Liver (tissue), 9 donors: ENCODE results near the gene AHI1. TPM values are rescaled to one million over a fixed set of nuclear protein-coding genes. Genes with fewer than 3 reads are reported as not detected.

Experiments
- DNase-seq: peaks from one replicate; pipeline ENCODE4 v3.0.0-alpha.2; 2017; ENCODE audit warnings: low spot score
- H3K27ac ChIP-seq, 2 donors: one replicate each; pipeline ENCODE4 v1.7.0; 2013; ENCODE audit warnings: inconsistent platforms in 2 of 2, low read length in 2 of 2, control low read depth in 1 of 2, low read depth in 1 of 2, mild to moderate bottlenecking in 1 of 2
- H3K27me3 ChIP-seq, 4 donors: one replicate each; pipeline versions ENCODE4 v1.6.1 to v1.7.0; 2013; ENCODE audit warnings: low read length in 3 of 4, inconsistent platforms in 1 of 4, mild to moderate bottlenecking in 1 of 4, moderate library complexity in 1 of 4; ENCODE audit not compliant: control insufficient read depth in 4 of 4, insufficient read depth in 4 of 4
- H3K36me3 ChIP-seq, 4 donors: one replicate each; pipeline versions ENCODE4 v1.6.1 to v1.7.0; 2013; ENCODE audit warnings: low read length in 3 of 4, mild to moderate bottlenecking in 3 of 4, low read depth in 1 of 4, moderate library complexity in 1 of 4; ENCODE audit not compliant: control insufficient read depth in 4 of 4, insufficient read depth in 3 of 4
- H3K4me1 ChIP-seq, 4 donors: one replicate each; pipeline versions ENCODE4 v1.6.1 to v1.7.0; 2013; ENCODE audit warnings: low read length in 3 of 4, mild to moderate bottlenecking in 3 of 4, moderate library complexity in 1 of 4; ENCODE audit not compliant: control insufficient read depth in 4 of 4, insufficient read depth in 4 of 4
- H3K4me3 ChIP-seq, 3 donors: one replicate each; pipeline versions ENCODE4 v1.6.1 to v1.7.0; 2013; ENCODE audit warnings: low read length in 3 of 3, control low read depth in 1 of 3, low read depth in 1 of 3, mild to moderate bottlenecking in 1 of 3
- H3K9ac ChIP-seq, 2 donors: one replicate each; pipeline ENCODE4 v1.7.0; 2013; ENCODE audit warnings: low read length in 2 of 2, mild to moderate bottlenecking in 2 of 2, moderate library complexity in 2 of 2, control low read depth in 1 of 2, low read depth in 1 of 2
- H3K9me3 ChIP-seq, 4 donors: one replicate each; pipeline versions ENCODE4 v1.6.1 to v1.7.0; 2013; ENCODE audit warnings: low read length in 3 of 4; ENCODE audit not compliant: control insufficient read depth in 4 of 4
- CTCF ChIP-seq: fragments of 150-350 bp; IDR thresholded peaks from 2 replicates; pipeline ENCODE4 v1.5.1; 2017; ENCODE audit warnings: improper control_type of control experiment, low read depth, low read length; ENCODE audit not compliant: missing input control
- EGR1 ChIP-seq, 2 donors: IDR thresholded peaks; 2 replicates each; pipeline ENCODE4 v1.6.1; 2016 to 2018; ENCODE audit warnings: antibody characterized with exemption in 2 of 2, low read depth in 2 of 2
- FOXA1 ChIP-seq: IDR thresholded peaks from 2 replicates; pipeline ENCODE4 v1.6.1; 2016; ENCODE audit warnings: antibody characterized with exemption
- GABPA ChIP-seq, 2 donors: IDR thresholded peaks in 1 of 2; conservative IDR thresholded peaks in 1 of 2; 2 replicates each; pipeline ENCODE4 v1.6.1; 2016; ENCODE audit warnings: antibody characterized with exemption in 2 of 2, mild to moderate bottlenecking in 1 of 2, moderate library complexity in 1 of 2
- HNF4A ChIP-seq, 2 donors: conservative IDR thresholded peaks; 2 replicates each; pipeline ENCODE4 v1.6.1; 2016; ENCODE audit warnings: antibody characterized with exemption in 2 of 2, mild to moderate bottlenecking in 2 of 2
- JUND ChIP-seq, 2 donors: IDR thresholded peaks; 2 replicates each; pipeline ENCODE4 v1.6.1; 2016; ENCODE audit warnings: antibody characterized with exemption in 2 of 2
- NR2F2 ChIP-seq: IDR thresholded peaks from 2 replicates; pipeline ENCODE4 v1.6.1; 2016; ENCODE audit warnings: antibody characterized with exemption
- RAD21 ChIP-seq, 2 donors: IDR thresholded peaks; 2 replicates each; pipeline ENCODE4 v1.6.1; 2016; ENCODE audit warnings: antibody characterized with exemption in 2 of 2, mild to moderate bottlenecking in 2 of 2
- REST ChIP-seq: IDR thresholded peaks from 2 replicates; pipeline ENCODE4 v1.6.1; 2016; ENCODE audit warnings: antibody characterized with exemption, mild to moderate bottlenecking
- RXRA ChIP-seq, 2 donors: IDR thresholded peaks; 2 replicates each; pipeline ENCODE4 v1.6.1; 2017 to 2018; ENCODE audit warnings: antibody characterized with exemption in 2 of 2, mild to moderate bottlenecking in 1 of 2
- SP1 ChIP-seq: IDR thresholded peaks from 2 replicates; pipeline ENCODE4 v1.6.1; 2018; ENCODE audit warnings: antibody characterized with exemption, mild to moderate bottlenecking
- YY1 ChIP-seq: IDR thresholded peaks from 2 replicates; pipeline ENCODE4 v1.6.1; 2016; ENCODE audit warnings: antibody characterized with exemption, mild to moderate bottlenecking
- WGBS: extraction: QIAGEN DNeasy Blood & Tissue Kit; methylation state at CpG from one replicate; pipeline ENCODE4 v1.1.7; 2013; 5-methylcytosine and 5-hydroxymethylcytosine counted together
- polyA plus RNA-seq, 2 donors: library from polyadenylated mRNA; stranded (reverse) in 1 of 2; unstranded in 1 of 2; fragments of 200-250 nt in 1 of 2; fragments of >200 nt in 1 of 2; fragmentation: Nextera tagmentation in 1 of 2; extraction: Ambion mirVana in 1 of 2; gene quantifications; one replicate each; pipeline versions ENCODE4 v1.2.1 to v1.2.3, GENCODE V29; 2013 to 2015
- total RNA-seq, 2 donors: library from RNA; depleted of rRNA; stranded (reverse); fragments of >200 nt; gene quantifications; one replicate each; pipeline ENCODE4 v1.2.3, GENCODE V29; 2014
- TF ChIP-seq, protein P1 (sequence below): IDR thresholded peaks from 2 replicates; pipeline ENCODE4 v1.6.1; 2016; ENCODE audit warnings: antibody characterized with exemption
- TF ChIP-seq, protein P2 (sequence below): IDR thresholded peaks from 2 replicates; pipeline ENCODE4 v1.6.1; 2016; ENCODE audit warnings: antibody characterized with exemption
- donor health status: healthy.
- donor health status: healthy.
- donor health status: healthy.
- donor health status: healthy.
- donor health status: healthy.

The AHI1 gene
- total and polyA plus RNA-seq, 4 donors, result 2.0 to 14.4 (median 9.0) TPM

- Histone ChIP-seq H3K9ac (no peak overlapping the region), H3K27ac (no peak overlapping the region)
Observed at GRCh38 chr6:135440087-135440792, 57.3 kb downstream of the AHI1 start.

More at GRCh38 chr6:135440087-135440792, 57.3 kb downstream of the AHI1 start:
- DNase-seq, result no peak
- WGBS, result 84% methylated on average over 8 of the region's 8 CpGs
- Histone ChIP-seq H3K27me3 (no peaks in the 10 kb centered on the region), H3K36me3 (peaks cover 1 to 7% (median 5%) of the 10 kb centered on the region in 4 donors), H3K4me3 (no peak overlapping the region), H3K9me3 (no peaks in the 10 kb centered on the region), H3K4me1 (no peaks in the 10 kb centered on the region)
- TF ChIP-seq SP1 (no peak), REST (no peak), HNF4A (conservative IDR thresholded peaks at IDR 0.05) (no peak), RAD21 (IDR thresholded peaks at IDR 0.05) (no peak), NR2F2 (no peak), CTCF (no peak), YY1 (no peak), JUND (IDR thresholded peaks at IDR 0.05) (no peak), GABPA (IDR thresholded peaks at IDR 0.05 in 1 of 2, conservative IDR thresholded peaks at IDR 0.05 in 1 of 2) (no peak), EGR1 (IDR thresholded peaks at IDR 0.05; ENCODE audit: low read depth in 2 of 2) (no peak), RXRA (IDR thresholded peaks at IDR 0.05) (no peak), FOXA1 (no peak)
- TF ChIP-seq, protein P1, sequence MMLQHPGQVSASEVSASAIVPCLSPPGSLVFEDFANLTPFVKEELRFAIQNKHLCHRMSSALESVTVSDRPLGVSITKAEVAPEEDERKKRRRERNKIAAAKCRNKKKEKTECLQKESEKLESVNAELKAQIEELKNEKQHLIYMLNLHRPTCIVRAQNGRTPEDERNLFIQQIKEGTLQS, result no peak
- TF ChIP-seq, protein P2, sequence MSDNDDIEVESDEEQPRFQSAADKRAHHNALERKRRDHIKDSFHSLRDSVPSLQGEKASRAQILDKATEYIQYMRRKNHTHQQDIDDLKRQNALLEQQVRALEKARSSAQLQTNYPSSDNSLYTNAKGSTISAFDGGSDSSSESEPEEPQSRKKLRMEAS, result no peak
